HG03060 (cell line): Measurements from ENCODE around the gene SLC7A10.
"Not testable (repeated sequence)": the region's sequence is repeated elsewhere in the genome, so short reads cannot be mapped to it uniquely, and the experiment has no call there.

Source experiments
- ATAC-seq: cut with Tn5 transposase; IDR thresholded peaks from one replicate; pipeline ENCODE4 v1.9.1; 2021; ENCODE audit warnings: low read depth, moderate number of reproducible peaks; ENCODE audit not compliant: unreplicated experiment

SLC7A10 gene

GRCh38 chr19:33239223-33239975 is 13.7 kb upstream of the SLC7A10 start:
- ATAC-seq, result no peak

- ATAC-seq, result no peak
These were observed 13.0 kb upstream of the SLC7A10 start for GRCh38 chr19:33238481-33239149.

GRCh38 chr19:33236696-33237390 is 11.2 kb upstream of the SLC7A10 start:
- ATAC-seq, result no peak

- no peak for ATAC-seq
These were observed 10.3 kb upstream of the SLC7A10 start for GRCh38 chr19:33235996-33236350.

GRCh38 chr19:33235269-33235995 is 9.8 kb upstream of the SLC7A10 start:
- no peak for ATAC-seq

GRCh38 chr19:33234736-33235135 is 9.1 kb upstream of the SLC7A10 start:
- no peak for ATAC-seq

- ATAC-seq, result no peak
These were observed 8.4 kb upstream of the SLC7A10 start for GRCh38 chr19:33234092-33234491.

GRCh38 chr19:33233056-33233873 is 7.6 kb upstream of the SLC7A10 start:
- ATAC-seq, result no peak

- ATAC-seq, result no peak
These were observed 7.0 kb upstream of the SLC7A10 start for GRCh38 chr19:33232656-33233055.

- no peak for ATAC-seq
These were observed 5.9 kb upstream of the SLC7A10 start for GRCh38 chr19:33231511-33231910.

- no peak for ATAC-seq
These were observed 4.3 kb upstream of the SLC7A10 start for GRCh38 chr19:33229962-33230361.

GRCh38 chr19:33227870-33228599 is 2.4 kb upstream of the SLC7A10 start:
- no peak for ATAC-seq

GRCh38 chr19:33227242-33227650 is 1.6 kb upstream of the SLC7A10 start:
- ATAC-seq, result no peak

GRCh38 chr19:33226550-33227241 is 1.0 kb upstream of the SLC7A10 start:
- ATAC-seq, result no peak

- ATAC-seq, result no peak
These were observed 774 bp downstream of the SLC7A10 start for GRCh38 chr19:33224694-33225457.

GRCh38 chr19:33222255-33222654 is 3.4 kb downstream of the SLC7A10 start:
- ATAC-seq, result not testable (repeated sequence)

GRCh38 chr19:33221638-33222037 is 4.0 kb downstream of the SLC7A10 start:
- no peak for ATAC-seq

- ATAC-seq, result no peak
These were observed 4.9 kb downstream of the SLC7A10 start for GRCh38 chr19:33220735-33221134.
